Astrocyte of the spinal cord (primary cell): ENCODE measurements around the gene KIF19.
A peak's percentile ranks its signal among the peaks of the same experiment; 100 is the strongest.

Experiments
- DNase-seq: peaks from one replicate; pipeline ENCODE4 v3.0.0; 2011; ENCODE audit warnings: low read depth, low spot score
- H3K4me3 ChIP-seq: 2 replicates; pipeline ENCODE4 v1.5.1; 2011; ENCODE audit warnings: low read depth, mild to moderate bottlenecking, low read length, moderate library complexity
- CTCF ChIP-seq: IDR thresholded peaks from 2 replicates; pipeline ENCODE4 v1.5.1; 2012; ENCODE audit warnings: low read depth, mild to moderate bottlenecking, low read length, inconsistent platforms
- in situ Hi-C: cut with HindIII; loops from 2 replicates; pipeline ENCODE4 v1.10.0; 2017; ENCODE audit warnings: low sequenced_read_pairs

KIF19 gene

GRCh38 chr17:74292495-74292894 lies 33.5 kb upstream of the KIF19 start:
- DNase-seq = no peak
- no peak for TF ChIP-seq CTCF
- in situ Hi-C loops = no loop called here
- H3K4me3 ChIP-seq = no peak overlapping the region

DNA sequence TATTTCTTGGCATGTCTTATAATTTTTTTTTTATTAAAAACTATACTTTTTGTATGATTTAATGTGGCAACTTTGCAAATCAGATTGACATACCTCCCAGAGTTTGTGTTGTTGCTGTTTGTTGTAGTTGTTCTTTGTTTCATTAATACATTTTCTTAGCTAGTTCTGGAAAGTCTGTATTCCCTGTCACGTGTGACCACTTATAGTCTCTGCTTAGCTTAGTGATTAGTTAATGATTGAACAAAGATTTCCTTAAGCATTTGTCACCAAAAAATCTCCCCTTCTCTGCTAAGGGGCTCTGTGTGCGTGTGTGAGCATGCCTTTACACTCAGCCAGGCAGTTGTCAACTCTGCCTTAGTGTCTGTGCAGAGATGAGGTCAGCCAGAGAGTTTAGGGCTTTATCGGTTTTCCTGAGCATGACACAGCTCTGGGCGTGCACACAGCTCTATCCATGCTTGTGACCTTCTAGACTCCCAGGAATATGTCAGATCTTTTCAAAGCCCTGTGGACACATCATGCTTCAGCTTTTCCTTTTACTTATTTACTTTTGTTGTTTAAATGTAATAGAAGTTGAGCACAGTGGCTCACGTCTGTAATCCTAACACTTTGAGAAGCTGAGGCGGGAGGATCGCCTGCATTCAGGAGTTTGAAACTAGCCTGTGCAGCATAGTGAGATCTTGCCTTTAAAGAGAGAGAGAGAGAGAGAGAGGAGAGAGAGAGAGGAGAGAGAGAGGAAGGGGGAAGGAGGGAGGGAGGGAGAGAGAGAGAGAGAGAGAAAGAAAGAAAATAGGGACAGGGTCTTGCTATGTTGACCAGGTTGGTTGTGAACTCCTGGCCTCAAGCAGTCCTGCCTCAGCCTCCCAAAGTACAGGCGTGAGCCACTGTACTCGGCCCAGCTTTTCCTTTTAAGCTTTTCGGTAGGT lies 30.1 kb upstream of the KIF19 start:
- no peak overlapping the region for H3K4me3 ChIP-seq
- TF ChIP-seq CTCF = no peak
- no peak for DNase-seq
- in situ Hi-C loops = no loop called here

- in situ Hi-C loops = no loop called here
- peak; percentile 22 for DNase-seq
Observed at GRCh38 chr17:74296548-74296936, 29.5 kb upstream of the KIF19 start.

GRCh38 chr17:74297941-74298340 lies 28.1 kb upstream of the KIF19 start:
- no peak for TF ChIP-seq CTCF
- in situ Hi-C loops = no loop called here
- H3K4me3 ChIP-seq = no peak overlapping the region
- no peak for DNase-seq

More at GRCh38 chr17:74296548-74296936, 29.5 kb upstream of the KIF19 start:
- no peak overlapping the region for H3K4me3 ChIP-seq
- TF ChIP-seq CTCF = peak; percentile 53

DNA sequence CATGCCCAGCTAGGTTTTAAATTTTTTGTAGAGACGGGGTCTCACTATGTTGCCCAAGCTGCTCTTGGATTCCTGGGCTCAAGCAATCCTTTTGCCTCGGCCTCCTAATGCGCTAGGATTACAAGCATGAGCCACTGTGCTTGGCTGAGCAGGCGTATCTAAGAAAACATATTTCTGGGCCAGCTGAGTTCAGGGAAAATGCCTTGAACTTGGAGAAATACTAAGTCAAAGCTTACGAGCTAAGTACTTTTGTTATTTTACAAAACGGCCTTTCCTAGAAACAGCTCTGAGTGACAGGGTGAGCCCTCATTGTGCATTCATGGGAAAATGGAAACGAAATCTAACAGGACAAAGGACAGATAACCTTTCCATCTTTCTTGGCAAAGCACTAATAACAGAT lies 27.2 kb upstream of the KIF19 start:
- no peak overlapping the region for H3K4me3 ChIP-seq
- in situ Hi-C loops = no loop called here
- DNase-seq = no peak
- no peak for TF ChIP-seq CTCF

DNA sequence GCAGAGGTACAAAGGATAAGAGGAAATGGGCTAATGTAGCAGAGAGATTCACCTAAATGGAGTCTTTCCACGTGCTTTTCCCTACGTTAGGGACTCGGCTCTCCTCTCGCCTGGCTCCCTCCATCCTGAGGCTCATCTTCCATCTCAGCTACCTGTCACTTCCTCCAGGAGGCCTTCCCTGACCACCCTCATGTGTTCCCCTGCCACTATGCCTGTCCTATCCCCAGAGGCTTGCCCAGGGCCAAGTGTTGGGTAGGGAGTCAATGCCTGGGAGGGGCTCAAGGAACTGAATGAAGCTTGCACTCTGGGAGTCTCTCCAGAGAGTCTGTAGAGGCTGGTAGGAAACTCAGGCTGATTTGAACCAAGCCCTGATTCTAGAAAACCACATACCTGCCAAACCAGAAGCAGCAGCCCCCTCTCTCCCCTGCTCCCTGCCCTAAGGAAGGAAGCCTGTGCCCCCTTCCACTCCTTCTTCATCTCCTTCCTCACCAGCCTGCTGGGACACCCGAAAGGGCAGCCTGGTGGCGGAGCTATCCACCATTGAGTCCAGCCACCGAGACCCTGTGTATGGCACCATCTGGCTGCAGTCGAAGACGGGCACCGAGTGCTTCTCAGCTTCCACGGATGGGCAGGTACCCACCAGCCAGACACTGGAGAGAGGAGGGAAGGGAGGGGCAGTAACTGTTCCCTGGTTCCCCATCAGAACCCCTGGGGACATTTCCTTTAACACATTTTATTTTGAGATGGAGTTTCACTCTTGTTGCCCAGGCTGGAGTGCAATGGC lies 26.6 kb upstream of the KIF19 start:
- no peak for TF ChIP-seq CTCF
- H3K4me3 ChIP-seq = no peak overlapping the region
- no peak for DNase-seq
- in situ Hi-C loops = no loop called here
